Epithelial cell of prostate (primary cell): Measurements from ENCODE around the gene CFAP58.
"Not testable (repeated sequence)": the region's sequence is repeated elsewhere in the genome, so short reads cannot be mapped to it uniquely, and the experiment has no call there.

ENCODE experiments used
- DNase-seq: peaks from one replicate; pipeline ENCODE4 v3.0.0-alpha.2; 2011; ENCODE audit warnings: low read depth, low spot score
- H3K27ac ChIP-seq: fragments of 450-650 bp; 2 replicates; pipeline ENCODE4 v1.5.1; 2017; ENCODE audit warnings: mild to moderate bottlenecking

CFAP58 gene

GRCh38 chr10:104468818-104469217 lies 115.2 kb downstream of the CFAP58 start:
- not testable (repeated sequence) for H3K27ac ChIP-seq, DNase-seq

DNA sequence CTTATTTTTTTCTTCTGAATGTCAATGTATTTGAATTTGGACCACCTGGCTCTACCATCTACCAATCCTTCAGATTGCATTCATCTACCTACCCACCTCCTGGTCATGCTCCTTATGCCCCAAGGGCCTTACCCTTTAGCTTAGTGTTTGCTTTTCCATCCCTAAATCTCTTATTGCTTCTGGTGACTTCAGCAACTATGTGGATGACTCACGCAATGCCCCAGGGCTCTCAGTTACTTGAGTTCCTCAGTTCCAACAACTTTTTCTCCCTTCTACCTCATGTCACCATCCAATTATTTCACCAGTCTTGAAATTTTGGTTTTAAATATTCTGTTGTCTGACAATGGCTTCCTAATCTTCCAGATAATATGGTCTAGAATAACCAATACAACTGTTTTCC lies 118.9 kb downstream of the CFAP58 start:
- H3K27ac ChIP-seq: peak overlapping the region; percentile 5
- DNase-seq: peak; percentile 27

DNA sequence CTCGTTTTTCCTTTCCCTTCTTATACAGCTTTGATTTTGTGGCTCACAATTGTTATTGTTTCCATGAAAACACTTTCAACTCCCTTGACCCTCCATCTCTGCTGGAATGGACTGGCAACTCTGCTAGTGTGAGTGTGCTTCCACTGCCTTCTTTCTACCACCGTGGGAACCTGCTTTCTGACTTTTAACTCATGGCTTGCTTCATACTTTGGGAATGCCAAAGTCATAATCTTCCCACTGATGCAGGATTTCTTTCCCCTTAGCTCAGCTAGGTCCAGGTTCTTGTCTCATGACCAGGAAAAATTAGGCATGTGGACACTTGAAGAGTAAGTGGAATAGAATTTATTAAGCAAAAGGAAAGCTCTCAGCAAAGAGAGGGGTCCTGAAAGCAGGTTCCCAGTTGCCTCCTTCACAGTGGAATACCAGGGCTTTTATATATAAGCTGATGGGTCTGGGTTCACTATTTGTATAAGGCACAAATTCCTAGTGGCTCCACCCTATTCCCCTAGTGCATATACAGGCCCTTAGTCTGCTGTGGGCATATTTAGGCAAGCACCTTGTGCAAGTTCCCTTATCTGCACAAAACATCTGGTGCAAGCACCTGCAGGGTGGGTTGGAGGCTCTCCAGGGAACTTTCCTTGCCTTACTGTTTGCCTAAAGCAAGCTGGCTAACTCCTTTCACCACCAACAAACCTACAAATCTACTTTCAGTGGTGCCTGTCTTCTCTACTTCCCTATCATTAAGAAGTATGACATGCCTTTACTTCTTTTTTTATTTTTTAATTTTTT lies 119.5 kb downstream of the CFAP58 start:
- no peak for DNase-seq
- H3K27ac ChIP-seq: peak overlapping the region; percentile 5

DNA sequence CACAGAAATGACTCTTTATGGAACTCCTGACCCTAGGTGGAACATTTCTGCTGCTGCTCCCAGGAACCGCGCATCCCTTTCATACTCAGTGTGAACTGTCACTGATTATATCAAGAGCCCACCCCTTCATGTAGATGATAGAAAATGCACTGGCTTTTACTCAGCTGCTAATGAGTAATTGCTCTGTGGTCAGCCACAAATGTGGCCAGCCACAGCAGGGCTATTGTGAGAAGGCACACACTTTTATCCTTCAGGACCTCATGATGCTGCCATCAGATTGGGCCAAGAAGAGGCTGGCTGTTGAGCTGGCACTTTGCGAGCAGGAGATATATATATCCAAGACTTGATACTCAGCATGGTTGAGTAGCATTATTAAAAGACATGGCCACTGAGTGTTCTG lies 124.7 kb downstream of the CFAP58 start:
- no peak overlapping the region for H3K27ac ChIP-seq
- DNase-seq: no peak

DNA sequence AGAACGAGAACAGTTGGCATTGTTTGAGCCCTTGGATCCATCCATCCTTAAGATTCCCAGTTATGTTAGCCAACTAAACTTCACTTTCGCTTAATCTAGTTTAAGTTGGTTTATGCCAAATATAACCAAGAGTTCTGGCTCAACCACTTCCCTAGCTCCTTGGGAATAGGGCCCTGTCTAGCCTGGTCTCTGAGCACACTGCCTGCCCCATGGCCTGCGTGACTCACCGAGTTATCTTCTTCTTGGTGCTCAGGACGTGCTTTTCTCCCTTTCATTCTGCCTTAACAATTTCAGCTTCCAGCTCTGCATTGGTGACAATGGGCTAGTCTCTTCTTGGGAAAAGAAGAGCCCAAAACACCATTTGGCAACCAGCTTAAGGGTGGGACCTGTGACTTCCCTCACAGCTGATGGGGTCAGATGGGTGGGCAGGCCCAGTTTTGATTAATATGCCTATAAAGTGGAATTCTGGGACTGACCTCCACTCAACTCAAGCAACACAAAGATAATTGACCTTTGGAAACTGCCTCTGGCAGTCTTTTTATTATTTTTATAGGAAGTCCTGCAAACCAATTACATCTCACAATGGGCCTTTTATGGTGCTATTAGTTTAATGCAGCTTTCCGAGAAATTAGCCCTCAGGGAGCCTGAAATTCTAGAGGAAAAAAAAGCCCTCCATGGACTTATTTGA lies 126.4 kb downstream of the CFAP58 start:
- H3K27ac ChIP-seq: no peak overlapping the region
- no peak for DNase-seq

- DNase-seq: no peak
- no peak overlapping the region for H3K27ac ChIP-seq
Observed at GRCh38 chr10:104480797-104481196, 127.2 kb downstream of the CFAP58 start.

DNA sequence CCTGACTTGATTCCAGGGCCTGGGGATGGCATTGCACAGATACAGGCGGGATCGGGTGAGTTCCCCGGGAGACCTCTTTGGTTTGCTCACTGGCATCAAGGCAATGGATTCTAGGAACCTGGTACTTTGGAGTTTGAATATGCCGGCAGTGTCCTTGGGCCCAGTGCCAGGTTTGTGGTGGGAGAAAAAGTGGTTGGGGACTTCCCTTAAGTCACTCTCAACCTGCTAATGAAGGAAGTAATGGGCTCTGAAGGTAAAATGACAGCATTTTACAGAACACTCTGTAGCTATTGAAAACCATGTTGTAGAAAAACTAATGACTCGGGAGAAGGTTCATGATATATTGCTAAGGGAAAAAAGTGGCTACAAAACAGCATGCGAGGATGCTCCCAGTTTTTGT lies 129.9 kb downstream of the CFAP58 start:
- no peak overlapping the region for H3K27ac ChIP-seq
- no peak for DNase-seq

DNA sequence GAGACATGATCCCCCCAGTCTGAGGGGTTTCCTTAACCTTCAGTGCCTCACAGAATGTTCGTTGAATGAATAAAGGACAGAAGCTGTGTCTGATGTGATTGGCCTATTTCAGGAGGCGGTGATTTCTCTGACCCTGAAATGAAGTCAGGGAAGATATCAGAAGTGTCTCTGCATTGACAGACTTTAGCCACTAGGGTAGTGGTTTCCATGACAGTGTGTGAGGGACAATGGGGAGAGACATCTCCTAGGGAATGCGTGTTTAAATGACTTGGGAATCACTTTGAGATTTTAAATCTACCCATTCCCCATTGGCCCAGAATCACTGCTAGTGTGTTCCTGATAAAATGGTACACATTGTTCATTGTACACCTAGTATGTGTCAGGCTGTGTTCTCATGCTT lies 132.0 kb downstream of the CFAP58 start:
- no peak overlapping the region for H3K27ac ChIP-seq
- no peak for DNase-seq

DNA sequence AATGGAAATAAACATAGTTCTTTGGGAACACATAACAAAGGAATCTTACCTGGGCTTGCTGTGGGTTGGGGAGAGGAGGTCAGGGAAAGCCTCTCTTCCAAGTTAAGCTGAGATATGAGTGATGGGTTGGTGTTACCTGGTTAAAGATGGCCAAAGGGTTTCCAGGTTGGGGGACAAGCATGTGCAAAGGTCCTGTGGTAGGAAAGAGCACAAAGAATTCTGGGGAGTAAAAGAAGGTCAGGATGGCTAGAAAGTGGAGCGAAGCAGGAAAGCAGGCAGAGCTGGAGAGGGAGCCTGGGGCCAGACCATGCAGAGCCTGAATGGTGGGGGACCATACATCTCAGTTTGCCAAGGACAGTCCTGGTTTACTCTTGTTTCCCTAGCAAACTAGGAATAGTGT lies 133.2 kb downstream of the CFAP58 start:
- DNase-seq: no peak

DNA sequence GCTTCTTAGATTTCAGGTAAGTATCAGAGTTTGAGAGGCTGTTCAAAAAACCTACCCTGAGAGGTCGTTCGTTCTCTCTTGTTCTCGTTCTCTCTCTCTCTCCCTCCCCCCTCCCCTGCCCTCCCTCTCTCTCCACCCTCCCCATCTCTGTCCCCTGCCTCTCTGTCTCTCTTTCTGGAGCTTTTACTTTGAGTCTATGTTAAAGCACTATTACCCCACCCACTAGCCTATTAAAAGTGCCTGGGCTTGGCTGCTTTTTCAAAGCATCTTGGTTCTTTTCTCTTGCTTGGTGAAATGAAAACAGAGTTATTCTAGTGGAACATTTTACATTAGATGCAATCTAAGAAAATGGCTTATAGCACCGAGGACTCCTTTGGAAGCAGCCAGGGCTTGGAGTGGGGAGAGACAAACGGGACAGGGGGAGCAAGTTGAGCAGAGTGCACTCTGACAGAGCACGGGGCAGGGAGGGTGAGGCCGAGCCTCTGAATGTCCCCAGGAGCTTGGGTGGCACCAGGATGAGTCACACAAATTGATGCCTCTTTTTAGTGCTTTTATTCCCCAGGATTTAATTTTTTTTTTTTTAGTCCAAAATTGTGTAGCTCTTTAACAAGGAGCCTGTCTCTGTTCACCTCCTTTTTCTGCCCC lies 134.3 kb downstream of the CFAP58 start:
- H3K27ac ChIP-seq: no peak overlapping the region
- no peak for DNase-seq

More for the DNA sequence above, 133.2 kb downstream of the CFAP58 start:
- H3K27ac ChIP-seq: no peak overlapping the region

- H3K27ac ChIP-seq: no peak overlapping the region
- no peak for DNase-seq
Observed at GRCh38 chr10:104488439-104488832, 134.8 kb downstream of the CFAP58 start.

DNA sequence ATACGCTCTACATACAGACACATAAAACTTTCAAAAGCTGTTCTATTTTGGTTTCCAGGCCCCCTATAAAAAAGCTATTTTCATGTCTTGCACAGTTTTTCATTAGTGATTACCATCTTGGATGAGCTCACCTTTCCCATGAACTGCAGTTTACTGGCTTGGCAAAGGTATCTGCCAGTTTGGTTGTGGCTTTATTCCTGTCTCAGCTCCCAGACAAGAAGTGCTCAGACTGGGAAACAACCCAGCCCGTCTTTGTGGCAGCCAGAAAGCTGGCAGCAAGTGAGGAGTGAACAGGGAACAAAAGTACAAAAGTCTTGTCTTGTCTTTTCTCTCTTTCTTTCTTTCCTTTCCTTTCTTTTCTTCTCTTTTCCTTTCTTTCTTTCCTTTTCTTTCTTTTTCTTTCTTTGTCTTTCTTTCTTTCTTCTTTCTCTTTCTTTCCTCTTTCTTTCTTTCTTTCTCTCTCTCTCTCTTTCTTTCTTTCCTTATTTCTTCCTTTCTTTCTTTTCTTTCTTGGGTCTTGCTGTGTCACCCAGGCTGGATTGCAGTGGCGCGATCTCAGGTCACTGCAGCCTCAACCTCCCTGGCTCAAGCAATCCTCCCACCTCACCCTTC lies 138.8 kb downstream of the CFAP58 start:
- no peak overlapping the region for H3K27ac ChIP-seq
- peak; percentile 1 for DNase-seq

DNA sequence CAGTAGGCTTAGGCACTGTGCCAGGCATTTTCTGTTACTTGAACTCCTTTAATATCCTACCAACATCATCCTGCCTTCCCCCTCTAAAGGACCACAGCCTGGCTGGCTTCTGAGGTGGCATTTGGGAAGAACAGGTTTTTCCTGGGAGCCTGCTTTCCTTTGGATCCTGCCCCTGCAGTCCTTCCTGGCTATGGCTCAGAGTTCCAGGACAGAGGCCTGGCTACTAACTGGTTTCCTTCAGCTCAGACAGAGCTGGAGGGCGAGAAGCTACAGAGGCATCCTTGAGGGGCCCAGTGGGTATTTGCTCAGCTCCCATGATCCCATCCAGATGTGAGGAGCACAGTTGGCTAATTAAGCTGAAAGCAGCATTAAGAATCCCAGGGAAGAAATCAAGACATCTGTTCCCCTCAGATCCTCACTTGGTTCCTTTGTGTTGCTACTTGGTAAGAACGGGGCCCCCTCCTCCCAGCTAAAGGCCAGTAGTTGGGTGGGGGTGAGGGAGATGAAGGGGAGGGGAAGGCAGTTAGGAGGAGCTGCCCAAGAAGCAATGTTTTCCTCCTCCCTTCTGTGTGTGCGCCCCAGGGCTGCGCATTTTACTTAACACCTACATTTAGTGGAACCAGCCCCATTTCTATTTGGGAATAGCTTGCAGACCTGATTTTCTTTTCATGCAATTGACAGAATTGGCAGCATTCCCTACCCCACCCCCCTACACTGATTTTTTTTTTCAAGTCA lies 144.9 kb downstream of the CFAP58 start:
- no peak overlapping the region for H3K27ac ChIP-seq
- DNase-seq: no peak

DNA sequence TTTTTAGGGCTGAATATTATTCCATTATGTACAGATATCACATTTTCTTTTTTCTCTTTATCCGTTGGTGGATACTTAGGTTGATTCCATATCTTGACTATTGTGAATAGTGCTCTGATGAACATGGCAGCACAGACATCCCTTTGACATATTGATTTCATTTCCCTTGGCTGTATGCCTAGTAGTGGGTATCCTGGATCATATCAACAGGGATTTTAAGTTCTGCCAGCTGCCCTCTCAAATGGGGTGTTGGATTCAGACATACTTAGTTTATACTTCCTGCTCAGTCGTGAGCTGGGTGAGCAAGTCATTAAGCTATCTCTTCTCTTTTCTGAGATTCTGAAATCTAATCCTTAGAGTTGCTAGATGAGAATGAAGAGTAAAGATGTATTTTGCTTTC lies 147.8 kb downstream of the CFAP58 start:
- H3K27ac ChIP-seq: no peak overlapping the region
- no peak for DNase-seq

GRCh38 chr10:104501864-104502579 lies 148.4 kb downstream of the CFAP58 start:
- no peak overlapping the region for H3K27ac ChIP-seq
- no peak for DNase-seq

- DNase-seq: no peak
- H3K27ac ChIP-seq: no peak overlapping the region
Observed at GRCh38 chr10:104502907-104503306, 149.3 kb downstream of the CFAP58 start.
